ENCODE measurements around the gene NEDD4L.
"Not testable (repeated sequence)": the region's sequence is repeated elsewhere in the genome, so short reads cannot be mapped to it uniquely, and the experiment has no call there.

Gene NEDD4L

DNA sequence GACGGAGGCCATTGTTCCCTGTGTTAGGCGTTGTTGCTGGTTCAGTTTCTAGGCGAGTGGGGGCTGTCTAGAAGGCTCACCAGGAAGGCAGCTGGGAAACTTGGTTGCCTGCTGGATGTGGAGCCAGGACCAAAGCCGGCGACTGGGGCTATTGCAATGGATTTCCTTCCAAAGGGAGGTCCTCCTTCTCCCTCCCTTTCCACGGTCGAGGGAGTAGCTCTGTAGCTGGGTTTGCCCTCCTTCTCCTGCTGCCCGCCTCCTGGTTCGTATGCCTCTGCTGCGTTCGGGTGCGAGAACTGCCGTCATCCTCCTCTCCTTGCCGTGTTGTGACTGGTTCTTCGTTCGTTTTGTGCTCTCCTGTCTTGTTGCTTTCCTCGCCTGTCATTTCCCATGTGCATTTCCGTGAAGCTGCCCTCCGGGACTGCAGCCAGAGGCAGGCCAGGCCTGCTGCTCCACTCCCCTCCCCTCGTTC lies 203.4 kb downstream of the NEDD4L start:
- no peak for DNase-seq

DNA sequence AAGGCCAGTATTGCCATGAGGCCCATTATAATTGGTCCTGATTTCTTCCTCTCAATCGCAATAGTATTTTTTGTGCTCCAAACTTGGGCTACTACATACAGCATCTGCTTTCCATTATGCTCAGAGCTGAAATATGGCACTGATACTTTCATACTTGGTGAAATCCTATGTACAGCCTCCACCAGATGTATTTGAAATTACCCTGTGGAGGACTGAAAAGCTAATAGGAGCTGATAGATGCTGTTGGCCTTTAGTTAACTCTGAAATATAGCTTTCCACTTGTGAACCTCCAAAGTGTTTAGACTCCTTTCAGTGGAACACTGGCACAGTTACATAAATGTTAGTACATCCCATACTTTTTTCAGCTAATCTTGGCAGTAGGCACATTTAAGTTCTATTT lies 205.7 kb downstream of the NEDD4L start:
- DNase-seq: no peak

DNA sequence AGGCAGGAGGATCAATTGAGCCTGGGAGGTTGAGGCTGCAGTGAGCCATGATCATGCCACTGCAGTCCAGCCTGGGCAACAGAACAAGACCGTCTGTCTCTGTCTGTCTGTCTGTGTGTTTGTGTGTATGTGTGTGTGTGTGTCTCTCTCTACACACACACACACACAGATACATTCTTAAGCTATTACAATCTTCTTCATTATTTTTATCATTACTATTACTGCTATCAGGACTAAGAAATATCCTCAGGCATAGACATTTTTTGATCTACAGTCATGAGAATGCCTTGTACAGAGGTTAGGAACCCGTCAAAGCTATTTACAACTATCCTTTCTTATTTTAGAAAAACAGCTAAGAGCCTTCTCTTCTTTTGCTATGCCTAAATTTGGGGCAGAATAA lies 207.4 kb downstream of the NEDD4L start:
- no peak for DNase-seq

DNA sequence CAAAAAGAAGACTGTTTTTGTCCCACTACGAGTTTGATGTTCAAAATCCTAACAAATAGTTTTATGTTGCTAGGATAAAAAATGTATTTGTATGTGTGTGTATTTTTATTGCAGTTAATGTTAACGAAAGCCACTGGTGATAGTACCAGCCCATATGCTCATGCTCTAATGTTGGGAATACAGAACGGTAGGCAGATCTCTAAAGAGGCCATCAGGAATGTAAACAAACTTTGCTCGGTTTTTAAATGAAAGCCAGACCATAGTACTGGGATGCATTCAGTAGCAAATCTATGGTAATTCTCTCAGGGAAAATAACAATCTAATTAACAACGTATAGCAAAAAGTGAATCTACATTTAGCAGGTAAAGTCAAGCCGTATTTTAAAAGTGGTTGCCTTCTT lies 208.1 kb downstream of the NEDD4L start:
- no peak for DNase-seq

DNA sequence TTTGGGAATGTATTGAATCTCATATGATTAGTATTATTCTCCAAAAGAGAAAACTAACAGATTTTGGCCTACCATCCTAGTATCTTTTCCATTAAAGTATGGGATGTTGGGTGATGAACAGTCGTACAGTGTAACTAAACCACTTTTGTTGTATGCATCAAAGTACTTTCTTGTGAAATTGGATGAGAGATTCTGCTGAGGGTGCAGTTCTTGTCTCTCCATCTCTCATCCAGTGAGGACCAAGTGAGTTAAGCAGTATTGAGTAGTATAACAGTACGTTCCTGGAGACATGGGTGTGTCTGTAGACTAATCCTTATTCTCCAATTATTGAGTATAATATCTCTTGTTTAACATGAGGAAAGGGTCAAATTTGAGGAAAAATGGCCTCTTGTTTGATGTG lies 209.3 kb downstream of the NEDD4L start:
- no peak for DNase-seq

DNA sequence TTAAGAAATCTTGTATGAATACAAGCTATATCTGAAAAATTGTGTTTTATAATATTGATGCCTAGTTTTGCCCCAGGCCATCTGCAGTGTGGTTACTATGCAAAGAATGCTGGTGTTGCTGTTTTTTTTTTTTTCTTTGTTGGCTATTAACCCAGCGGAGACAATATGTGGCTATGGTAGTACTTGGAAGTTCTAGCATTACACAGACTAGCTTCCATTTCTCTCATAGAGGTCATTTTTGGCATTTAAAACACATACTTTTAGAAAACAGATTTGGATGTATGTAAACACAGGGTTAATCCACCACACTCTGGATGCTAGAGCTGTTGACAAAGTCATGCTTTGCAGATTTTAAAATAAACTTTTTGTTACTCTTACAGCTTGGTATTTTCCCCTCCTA lies 209.8 kb downstream of the NEDD4L start:
- DNase-seq: no peak

DNA sequence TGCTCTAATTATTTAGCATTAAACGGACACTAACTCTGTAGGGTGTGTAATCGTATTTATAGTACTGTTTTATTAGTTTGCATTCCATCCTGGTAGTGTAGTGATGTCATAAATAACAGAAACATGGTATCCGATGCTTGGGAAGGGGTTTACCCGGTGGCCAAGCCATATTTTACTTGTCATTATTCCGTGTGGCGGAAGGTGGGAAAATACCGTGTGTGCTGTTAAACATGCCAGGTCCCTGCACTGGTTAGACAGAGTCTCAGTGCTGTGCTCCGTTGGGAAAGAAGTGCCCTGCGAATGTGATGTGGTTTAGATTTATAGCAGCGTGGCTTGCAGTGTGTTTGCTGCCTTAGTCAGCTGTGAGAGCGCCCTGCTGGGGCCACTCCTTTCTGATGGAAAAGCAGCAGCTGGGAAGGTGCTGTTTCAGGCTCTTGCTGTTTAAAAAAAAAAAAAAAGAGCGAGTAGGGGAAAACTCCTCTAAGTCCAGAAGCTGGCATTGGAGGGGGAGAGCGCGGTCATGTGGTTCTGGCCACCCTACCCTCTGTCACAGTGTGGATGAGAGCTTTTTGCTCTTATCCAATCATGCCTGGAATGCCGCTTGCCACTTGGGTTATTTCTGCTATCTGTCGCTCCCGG lies 211.0 kb downstream of the NEDD4L start:
- DNase-seq: peak; percentile 88

DNA sequence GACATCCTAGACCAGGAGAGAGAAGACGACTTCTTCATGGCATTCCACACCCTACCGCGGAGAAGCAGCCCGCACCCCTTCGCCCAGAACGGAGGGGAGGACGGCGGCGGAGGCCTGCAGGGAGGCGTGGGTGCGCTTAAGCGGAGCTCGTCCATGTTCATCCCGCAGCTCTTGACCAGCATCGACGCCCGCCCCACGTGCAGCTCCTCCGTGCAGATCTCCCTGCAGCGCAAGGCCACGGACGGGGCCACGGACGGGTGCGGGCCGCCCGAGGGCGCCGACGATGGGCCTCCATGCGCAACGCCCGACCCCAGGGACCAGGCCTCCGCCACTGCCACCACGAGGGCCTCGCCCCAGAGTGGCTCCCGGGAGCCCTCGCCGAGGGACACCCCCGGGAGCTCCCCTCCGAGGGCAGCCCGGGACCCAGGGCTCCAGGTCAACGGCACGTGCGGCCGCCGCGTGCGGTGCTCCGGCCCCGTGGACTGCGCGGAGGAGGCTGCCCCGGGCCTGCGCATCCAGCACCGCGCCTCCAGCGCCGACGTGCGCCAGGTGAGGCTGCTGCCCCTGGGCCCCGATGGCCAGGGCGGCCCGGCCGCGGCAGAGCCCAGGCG lies 211.8 kb downstream of the NEDD4L start:
- DNase-seq: no peak

DNA sequence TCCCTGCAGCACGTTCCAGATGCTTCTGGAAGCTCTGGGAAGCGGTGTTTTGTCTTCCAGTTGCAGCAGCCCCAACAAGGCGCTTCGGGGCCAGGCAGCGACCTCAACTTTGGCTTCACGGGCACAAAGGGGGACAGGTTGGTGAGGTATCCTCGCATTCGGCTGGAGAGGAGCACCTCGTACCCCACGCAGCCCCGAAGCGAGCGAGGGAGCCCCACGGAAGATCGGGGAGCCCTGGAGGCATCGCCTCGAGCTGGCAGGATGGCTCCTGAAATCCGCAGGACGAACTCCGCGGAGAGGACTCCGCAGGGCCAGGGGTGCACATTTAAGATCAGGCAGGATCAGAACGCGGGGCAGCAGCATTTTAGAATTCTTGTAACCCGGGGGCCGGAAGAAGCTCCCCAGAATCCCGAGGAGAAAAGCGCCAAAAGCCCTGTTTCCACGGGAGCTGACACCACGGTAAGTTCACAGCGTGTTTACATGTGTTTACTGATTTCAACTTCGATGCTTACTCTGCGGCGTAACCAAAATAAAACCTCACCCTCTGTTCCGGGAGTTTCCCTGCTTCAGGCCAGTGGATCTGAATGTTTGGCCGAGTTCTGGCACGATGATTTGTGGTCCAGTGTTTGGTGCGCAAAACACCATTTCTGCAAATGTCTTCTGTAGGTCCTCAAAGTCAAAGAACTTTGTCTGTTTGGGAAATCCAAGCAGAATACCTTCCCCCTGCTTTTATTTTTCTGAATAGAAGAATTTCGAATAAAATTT lies 212.5 kb downstream of the NEDD4L start:
- no peak for DNase-seq

DNA sequence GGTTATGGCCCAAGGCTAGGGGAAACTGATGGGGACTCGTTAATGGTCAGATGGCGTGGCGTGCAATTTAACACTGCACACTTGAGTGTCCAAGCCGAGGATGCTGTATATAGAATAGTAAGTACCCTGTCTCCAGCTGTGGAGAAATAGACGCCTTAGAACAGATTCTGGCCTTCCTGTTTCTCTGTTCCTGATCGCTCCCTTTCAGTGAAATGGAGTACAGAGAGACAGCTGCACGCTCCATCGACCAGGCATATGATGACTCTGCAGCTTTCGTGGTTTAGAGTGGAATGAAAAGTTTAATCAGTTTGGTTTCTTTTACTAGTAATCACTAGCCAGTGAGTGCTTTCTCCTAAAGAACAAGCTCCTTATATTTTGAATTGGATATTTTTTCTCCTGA lies 213.4 kb downstream of the NEDD4L start:
- DNase-seq: peak; percentile 70

DNA sequence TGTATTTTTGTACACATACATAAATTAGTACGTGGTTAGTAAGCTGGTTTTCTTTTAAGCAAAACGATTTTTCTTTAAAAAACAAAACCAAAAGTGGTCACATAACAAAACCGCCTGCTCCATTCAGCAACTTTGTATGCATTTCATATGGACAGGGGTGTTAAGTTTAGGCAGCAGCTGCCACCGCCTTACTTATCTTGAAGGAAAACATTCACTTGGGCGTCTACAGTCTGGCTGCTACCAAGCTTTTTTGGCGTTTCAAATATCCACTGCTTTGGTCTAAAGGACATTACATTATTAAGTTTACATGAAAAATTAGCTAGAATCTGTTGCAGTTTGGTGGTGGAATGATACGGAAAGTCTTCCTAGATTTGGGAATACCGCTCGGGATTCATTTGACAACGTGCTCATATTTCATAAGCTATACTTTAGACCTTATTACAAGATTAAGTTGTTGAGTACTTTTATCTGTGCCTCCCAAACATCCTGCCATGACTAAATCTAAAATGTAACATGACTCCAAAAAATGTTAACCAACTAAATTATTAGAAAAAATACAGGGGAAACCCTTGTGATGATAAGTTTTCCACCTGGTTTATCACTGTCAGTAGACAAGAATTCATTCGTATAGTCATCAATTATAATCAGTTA lies 214.8 kb downstream of the NEDD4L start:
- DNase-seq: no peak

DNA sequence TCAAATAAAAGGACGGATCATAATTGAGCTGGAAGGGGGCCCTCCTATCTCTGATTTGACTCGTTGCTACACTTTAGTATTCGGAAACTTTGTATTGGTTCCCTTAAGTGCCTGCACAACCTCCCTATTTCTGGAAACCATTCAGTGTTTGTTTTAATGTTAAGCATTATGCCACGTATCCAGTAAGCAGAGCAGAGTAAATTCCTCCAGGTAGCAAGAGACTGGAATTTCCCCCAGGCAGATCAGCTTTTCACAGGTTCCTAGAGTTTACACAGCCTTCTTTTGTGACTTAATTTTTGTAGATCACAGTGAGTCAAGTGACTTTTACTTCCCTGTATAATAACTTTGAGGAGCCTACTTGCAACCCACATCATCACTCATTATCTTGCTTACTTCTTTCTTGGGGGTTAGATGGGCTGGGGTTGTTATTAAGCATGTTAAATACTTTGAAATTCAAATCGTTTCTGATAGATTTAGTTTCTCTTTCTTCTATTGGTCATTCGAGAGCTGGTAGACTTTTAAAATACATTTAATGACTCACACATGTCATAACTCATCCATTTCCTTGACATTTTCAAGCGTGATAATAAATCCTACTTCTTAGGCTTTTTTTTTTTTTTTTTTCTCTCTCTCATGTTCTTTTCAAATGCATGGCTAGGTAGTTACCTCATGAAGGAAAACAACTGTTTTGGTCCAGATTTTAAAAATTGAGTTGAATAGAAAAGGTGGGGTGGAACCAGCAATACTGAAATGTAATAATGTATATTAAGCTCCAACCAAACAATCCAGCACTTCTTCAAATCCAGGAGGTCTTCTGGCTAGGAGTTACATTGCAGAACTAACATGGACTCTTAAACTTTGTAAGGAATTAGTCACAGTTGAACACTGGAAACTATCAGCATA lies 219.3 kb downstream of the NEDD4L start:
- no peak for DNase-seq

DNA sequence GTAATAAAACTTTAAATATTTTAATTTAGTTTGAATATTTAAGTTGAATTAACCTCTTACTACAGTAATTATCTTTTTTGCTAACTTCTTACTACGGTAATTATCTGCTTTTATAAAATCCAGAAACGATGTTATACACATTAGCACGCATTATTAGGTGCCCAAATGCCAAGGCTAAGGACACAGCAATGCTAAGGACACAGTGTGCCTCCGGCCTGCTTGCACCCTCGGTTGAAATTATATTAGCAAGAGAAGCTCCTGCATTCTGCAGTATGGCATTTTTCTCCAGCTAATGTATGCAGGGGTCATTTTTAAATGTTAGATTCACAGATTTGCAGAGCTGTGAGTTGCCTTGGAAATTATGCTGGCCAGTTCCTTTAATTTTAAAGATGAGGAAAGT lies 220.0 kb downstream of the NEDD4L start:
- DNase-seq: no peak

DNA sequence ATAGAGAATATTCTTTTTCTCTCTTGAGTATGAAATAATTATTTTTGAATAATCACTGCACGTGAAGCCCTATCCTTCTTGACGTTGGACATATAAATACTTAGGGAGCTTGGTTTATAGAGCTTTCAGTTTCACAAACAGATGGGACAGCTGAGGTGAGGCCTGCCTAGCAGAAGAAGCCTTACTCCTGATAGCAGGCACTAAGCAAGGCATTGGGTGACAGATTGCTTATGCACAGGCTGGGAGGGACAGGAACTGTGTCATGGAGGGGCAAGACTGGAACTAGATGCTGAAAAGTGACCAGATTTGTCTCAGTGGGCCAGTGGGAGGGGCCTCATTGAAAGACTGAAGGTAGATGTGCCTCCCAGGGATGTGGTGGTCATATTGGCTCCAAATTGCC lies 220.8 kb downstream of the NEDD4L start:
- no peak for DNase-seq

DNA sequence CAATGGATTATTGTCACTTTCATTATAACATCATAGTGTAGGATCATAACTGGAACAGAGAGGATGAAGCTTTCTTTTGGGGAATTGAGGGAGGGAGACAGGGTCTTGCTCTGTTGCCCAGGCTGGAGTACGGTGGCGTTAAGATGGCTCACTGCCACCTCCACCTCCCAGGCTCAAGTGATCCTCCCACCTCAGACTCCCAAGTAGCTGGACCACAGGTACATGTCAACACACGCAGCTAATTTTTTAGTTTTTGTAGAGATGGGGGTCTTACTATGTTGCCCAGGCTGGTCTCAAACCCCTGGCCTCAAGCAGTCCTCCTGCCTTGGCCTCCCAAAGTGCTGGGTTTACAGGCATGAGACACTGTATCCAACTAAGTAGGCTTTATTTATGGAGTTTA lies 221.5 kb downstream of the NEDD4L start:
- not testable (repeated sequence) for DNase-seq

DNA sequence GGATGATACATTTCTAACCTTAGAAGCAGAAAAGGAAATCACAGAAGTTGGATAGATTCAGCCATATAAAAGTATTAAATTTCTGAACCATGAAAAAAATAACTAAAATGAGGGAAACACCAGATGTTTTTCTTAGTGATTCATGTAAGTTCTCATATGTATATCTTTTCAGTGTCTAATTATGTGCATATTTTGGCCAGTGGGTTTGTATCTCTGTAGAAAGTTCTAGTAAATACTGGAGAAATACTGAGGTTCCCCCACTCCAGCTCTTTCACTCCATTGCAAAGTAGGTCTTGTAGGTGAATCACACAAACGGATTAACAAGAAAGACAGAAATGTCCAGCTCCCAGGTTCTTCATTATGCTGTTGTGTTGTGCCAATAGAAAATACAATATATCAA lies 222.3 kb downstream of the NEDD4L start:
- no peak for DNase-seq

DNA sequence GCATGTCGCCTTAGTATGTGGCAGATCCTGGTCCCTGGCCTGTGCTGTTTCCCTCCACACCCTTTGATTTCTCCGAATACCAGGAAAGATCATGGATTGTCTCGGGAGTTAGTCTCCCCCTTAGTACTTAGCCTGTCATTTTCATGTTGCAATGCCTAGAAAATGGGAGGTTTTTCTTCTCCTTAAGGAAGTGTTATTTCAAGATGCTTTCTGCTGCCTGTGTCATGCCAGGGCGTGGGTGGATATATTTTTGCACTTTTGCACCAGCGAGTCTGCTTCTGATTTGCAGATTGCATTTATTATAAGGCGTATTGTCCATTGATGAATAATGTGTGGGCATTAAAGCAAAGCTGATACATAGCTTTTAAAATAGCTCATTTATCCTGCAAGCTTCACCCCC lies 223.5 kb downstream of the NEDD4L start:
- no peak for DNase-seq

DNA sequence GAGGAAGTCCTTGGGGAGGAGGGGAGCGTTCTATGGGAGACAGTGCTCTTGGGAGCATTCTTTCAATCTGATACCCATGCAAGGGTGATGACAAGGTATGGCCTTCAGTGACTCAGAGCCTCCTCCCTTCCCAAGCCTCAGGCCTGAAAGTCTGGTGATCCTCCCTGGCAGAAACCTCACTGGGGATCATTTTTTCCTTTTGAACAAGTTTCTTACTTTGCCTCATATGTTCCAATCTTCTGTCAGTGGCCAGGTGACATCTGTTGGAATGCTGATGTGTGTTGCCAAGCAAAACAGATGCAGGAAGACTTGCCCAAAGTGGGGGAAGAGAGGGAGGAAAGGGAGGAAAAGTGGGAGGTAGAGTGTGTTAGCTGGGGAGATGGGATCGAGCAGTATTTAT lies 224.8 kb downstream of the NEDD4L start:
- DNase-seq: no peak

DNA sequence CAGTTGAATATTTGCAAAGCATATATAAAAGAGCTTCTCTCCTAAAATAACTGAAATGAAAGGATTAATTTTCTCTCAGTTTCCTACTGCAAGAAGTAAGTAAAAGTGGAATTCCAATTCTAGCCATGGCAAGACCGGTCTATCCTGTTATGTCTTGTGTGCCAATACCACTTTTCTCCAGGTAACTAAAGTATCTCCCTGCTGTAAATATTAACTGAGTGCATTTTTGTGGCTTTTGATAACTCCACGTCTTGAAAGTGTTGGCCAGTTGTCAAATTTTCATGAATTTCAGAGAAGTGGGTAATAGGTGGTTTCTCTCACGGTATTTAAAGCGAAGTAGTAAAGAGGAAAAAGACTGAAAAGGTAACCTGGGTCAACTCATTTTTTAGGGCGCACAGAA lies 225.9 kb downstream of the NEDD4L start:
- DNase-seq: no peak

DNA sequence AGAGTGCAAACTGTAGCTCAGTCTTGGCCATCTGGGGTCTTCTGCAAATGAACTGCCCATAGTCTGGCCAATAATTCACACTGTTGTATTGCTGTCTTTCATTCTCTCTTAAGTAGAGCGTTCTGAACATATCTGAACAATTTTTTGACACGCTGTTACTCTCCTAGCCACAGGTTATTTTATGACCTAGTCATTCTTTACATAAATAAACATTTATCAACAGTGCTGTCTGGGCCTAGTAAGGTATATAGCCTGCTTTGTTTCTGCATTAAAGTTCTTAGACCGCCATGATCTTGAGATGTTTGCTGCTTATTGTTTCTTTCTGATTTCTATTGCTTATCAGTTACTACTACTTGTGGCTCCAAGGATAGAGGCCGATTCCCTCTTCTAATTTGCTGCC lies 226.4 kb downstream of the NEDD4L start:
- no peak for DNase-seq

DNA sequence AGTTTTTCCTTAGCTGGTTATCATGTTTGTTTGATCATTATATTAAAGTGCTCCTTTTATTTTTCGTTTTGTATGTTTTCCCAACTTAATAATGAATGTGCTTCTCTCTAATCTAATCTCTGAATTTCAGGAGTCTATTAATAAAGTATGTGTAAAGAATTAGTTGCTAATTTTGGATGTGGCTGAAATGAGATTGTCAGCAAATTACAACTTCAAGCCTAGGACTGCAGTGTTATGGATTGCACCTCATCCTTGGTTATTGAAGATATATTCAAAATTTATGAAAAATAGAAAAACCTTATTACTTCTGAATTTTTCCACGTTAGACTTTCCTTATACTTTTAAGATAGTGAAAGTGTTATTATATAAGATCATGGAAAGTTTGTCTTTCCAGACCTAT lies 227.7 kb downstream of the NEDD4L start:
- DNase-seq: no peak

DNA sequence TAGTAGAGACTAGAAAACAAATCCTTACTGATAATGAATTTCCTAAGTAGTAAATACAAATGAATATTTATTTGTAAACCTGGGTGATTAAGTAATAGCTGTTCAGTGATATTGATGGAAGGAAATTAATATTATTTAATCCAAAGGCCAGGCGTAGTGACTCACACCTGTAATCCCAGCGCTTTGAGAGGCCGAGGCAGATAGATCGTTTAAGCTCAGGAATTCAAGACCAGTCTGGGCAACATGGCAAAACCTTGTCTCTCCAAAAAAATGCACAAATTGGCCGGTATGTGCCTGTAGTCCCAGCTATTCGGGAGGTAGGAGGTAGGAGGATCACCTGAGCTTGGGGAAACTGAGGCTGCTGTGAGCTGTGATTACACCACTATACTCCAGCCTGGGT lies 228.2 kb downstream of the NEDD4L start:
- DNase-seq: no peak
